Ramos (cell line): ENCODE data around the gene CAB39.

Source experiments
- in situ Hi-C: fragments of 300-500 bp; cut with MboI; formaldehyde crosslinking; loops from one replicate; pipeline ENCODE4 v1.14.3; 2022; ENCODE audit warnings: low sequenced_read_pairs; ENCODE audit not compliant: unreplicated experiment

Gene CAB39

GRCh38 chr2:230846360-230846759, 133.7 kb downstream of the CAB39 start:
- in situ Hi-C loops: no loop called here

DNA sequence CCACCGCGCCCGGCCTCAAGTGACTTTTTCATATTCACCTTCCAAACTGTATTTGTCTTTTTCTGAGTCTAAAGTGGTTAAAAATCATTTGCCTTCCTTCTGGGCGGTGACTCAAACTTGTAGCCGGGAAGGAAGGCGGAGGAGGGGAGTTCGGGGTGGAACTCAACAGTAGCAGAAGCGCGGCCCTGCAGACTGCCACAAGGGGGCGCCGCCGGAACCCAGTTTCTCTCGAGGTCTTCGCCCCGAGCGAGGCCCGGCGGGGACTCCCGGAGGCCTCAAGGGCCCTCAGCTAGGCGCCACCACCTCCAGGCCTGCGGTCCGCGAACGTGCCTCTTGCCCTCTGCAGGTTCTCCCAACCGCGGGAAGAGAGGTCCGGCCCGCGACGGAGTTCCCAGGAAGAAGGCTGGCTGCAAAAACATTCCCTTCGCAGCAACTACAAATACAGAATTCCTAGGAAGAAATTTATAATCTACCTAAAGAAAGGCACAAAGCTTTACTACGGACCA, 135.3 kb downstream of the CAB39 start:
- in situ Hi-C loops: no loop called here

DNA sequence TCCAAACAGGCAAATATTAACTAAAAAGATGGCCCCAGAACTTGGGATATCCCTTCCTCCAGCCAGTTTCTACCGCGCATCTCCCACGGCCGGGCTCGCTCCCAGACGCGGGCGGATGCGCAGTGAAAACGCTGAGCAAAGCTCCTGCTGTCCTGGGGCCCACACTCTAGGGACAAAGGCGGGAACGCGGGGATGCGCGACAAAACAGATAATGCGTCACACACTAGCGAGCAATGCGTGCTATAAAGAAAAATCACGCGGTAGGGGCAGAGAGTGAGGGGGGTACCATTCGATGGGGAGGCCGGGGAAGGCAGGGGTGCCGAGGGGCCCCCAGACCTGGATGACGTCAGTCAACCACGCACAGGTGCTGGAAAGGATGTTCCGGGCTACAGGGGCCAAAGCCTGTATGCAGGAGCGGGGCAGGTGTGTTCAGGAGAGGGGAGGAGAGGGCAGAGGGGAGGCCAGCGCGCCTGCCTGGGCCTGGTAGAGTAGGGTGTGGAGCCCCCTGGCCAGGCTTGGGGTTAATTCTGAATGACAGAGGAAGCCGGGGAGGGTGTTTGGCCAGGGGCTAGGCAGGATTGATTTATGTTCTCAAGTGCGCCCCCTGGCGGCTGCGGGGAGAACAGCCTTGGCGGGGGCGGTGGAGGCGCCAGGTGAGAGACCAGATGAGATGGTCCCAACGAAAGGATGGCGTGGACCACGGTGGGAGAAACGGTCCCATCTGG, 137.2 kb downstream of the CAB39 start:
- in situ Hi-C loops: no loop called here

- in situ Hi-C loops: no loop called here
Measured at GRCh38 chr2:230850358-230850658, 137.7 kb downstream of the CAB39 start.

- in situ Hi-C loops: no loop called here
Measured at GRCh38 chr2:230852113-230852512, 139.5 kb downstream of the CAB39 start.

- in situ Hi-C loops: no loop called here
Measured at GRCh38 chr2:230861552-230862255, 149.1 kb downstream of the CAB39 start.

DNA sequence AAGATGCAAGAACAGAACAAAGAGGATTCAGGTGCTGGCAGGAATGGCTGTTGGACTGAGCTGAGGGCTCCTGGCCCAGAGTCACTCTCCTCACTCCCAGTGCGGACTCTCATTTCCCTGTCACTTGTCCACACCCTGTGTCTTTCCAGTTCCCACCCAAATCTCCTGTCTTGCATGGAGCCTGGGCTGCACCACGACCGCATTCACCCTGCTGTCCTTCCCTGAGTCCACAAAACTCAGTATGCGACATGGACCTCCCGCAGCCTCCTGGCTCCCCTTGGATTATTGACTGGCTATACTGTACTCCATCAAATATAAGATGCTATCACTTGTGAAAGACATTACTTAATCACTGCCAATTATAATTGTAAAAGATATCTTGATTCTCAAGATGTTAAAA, 149.7 kb downstream of the CAB39 start:
- in situ Hi-C loops: no loop called here

- in situ Hi-C loops: no loop called here
Measured at GRCh38 chr2:230863031-230863430, 150.4 kb downstream of the CAB39 start.

DNA sequence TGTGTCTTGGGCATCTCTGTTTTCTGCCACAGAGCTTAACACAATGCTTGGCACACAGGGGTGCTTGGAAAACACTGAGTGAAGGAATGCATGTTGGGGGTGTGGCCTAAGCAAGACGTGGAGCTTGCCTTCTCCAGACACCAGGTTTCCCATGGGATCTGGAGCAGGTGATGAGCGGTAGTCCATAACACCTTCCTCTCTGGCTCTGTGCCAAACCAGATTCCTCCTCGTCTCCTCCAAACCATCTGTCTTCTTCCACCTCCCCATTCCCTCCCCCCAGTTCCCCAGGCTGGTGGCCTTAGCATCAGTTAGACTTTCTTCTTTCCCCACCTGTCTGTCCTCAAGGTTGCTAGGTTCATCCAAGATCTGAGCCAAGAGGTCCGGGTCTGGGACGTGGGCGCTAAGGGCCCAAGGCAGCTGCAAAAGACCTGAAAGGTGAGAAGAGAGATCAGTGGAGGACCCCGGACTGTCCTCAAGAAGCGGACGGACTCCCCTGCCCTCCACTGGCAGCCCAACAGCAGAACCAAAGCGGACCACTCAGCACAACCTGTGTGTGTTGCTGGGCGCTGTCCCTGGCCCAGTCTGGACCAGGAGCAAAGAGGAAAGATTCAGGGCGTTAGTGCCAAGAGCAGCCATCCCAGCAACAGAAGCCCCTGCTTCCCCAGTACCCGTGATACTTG, 150.9 kb downstream of the CAB39 start:
- in situ Hi-C loops: no loop called here

- in situ Hi-C loops: no loop called here
Measured at GRCh38 chr2:230864122-230864604, 151.5 kb downstream of the CAB39 start.

GRCh38 chr2:230864605-230865306, 152.1 kb downstream of the CAB39 start, which contains the start of gene ITM2C:
Gene ITM2C, plus strand, starts transcription at chr2:230864942. Its CDS starts 84 bp downstream, at chr2:230865026.
- in situ Hi-C loops: no loop called here

- in situ Hi-C loops: no loop called here
Measured at GRCh38 chr2:230865307-230865765, 152.7 kb downstream of the CAB39 start.

GRCh38 chr2:230865766-230866755, 153.4 kb downstream of the CAB39 start:
- in situ Hi-C loops: no loop called here

- in situ Hi-C loops: no loop called here
Measured at GRCh38 chr2:230866756-230867523, 154.3 kb downstream of the CAB39 start.

GRCh38 chr2:230868161-230868946, 155.7 kb downstream of the CAB39 start:
- in situ Hi-C loops: no loop called here

DNA sequence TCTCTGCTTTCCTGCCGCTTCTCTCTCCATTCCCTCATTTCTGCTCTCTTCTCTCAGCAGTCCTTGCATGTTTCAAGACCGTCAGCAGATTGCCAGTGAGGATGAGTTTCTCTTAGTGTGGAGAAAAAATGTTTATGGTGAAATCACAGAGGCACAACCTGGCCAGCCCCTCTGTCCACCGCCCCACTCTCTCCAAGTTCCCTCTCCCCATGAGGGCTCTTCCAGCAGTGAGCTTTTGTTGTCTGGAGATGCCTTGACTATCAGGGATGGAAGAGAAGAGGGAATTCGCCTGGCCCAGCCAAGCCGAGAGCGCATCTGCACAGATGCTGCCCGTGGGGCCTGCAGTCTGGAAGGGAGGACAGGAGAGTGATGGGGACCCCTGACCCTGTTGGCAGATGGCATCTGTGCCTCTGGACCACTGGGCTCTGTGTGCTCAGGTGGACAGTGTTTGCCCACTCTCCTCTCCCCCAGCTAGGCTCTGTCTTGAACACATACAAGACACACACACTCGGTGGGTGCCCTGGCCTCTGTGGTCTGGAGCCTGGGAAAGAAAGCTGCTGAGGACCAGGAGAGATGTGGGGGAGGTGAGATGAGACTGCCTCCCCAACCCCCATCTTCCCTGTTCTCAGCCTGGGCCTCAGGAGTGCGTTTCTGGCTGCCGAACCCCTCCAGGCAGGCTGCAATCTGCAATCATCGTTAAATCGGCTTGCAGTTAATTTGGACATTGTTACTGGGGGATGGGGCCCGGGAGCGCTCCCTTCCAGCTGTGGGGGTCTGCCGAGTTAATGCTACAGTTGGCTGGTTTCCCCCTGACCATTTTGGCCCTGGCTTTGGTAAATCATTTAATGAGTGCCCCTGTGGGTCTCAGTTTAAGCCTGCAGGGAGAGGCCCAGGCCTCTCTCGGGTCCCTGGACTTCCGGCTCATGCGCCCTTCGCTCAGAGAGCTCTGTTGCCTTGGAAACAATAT, 156.6 kb downstream of the CAB39 start:
- in situ Hi-C loops: no loop called here
